ENCODE data around the gene ACAP3. TPM values are rescaled to one million over a fixed set of nuclear protein-coding genes. Genes with fewer than 3 reads are reported as not detected.

ACAP3 gene
- total and polyA plus RNA-seq, 2 experiments from 2014 or later, result 8.1 to 31.9 TPM

GRCh38 chr1:1322952-1323351 lies 15.2 kb upstream of the ACAP3 start:
- no peaks in the 10 kb centered on the region; the same call in 2 of the 3 replicates for H3K9me3 Mint-ChIP-seq
- Histone ChIP-seq H3K27ac (ENCODE audit: low read depth) (no peak overlapping the region), H3F3A (replicated peaks; ENCODE audit: low read depth) (peaks cover 6% of the 10 kb centered on the region; the same call in 1 of the 2 replicates), H3K79me2 (replicated peaks; ENCODE audit: insufficient read depth) (peaks cover 60% of the 10 kb centered on the region), H3K27me3 (ENCODE audit: insufficient read depth) (no peaks in the 10 kb centered on the region), H3K9me2 (ENCODE audit: insufficient read depth) (no peaks in the 10 kb centered on the region), H2AFZ (no peak overlapping the region), H3K4me3 (no peak overlapping the region), H3K4me2 (no peak overlapping the region), H3K4me1 (ENCODE audit: insufficient read depth) (peaks cover 2% of the 10 kb centered on the region; the same call in 1 of the 2 replicates), H4K20me1 (replicated peaks; ENCODE audit: insufficient read depth) (peaks cover 14% of the 10 kb centered on the region), H3K36me3 (ENCODE audit: insufficient read depth) (no peaks in the 10 kb centered on the region)
- peaks cover 11% of the 10 kb centered on the region for H3K4me1 Mint-ChIP-seq
- peak overlapping the region; percentile 85 for H3K4me3 Mint-ChIP-seq
- TF ChIP-seq JUNB (IDR thresholded peaks at IDR 0.05; ENCODE audit: unreplicated experiment) (no peak), STAT1 (IDR thresholded peaks at IDR 0.05; ENCODE audit: unreplicated experiment) (no peak), ETS1 (IDR thresholded peaks at IDR 0.05) (no peak), NANOG (IDR thresholded peaks at IDR 0.05; ENCODE audit: borderline replicate concordance) (no peak), EZH2phosphoT487 (IDR thresholded peaks at IDR 0.05; ENCODE audit: unreplicated experiment) (no peak), ZNF331 (CRISPR knock-in tag; IDR thresholded peaks at IDR 0.05; ENCODE audit: low read depth) (no peak)
- no peak overlapping the region for H3K27ac Mint-ChIP-seq
- peaks cover 24% of the 10 kb centered on the region for H3K27me3 Mint-ChIP-seq (ENCODE audit: insufficient read depth, low read depth, poor library complexity)
- peaks cover 30% of the 10 kb centered on the region for H3K36me3 Mint-ChIP-seq (ENCODE audit: low read depth)
- DNase-seq (ENCODE audit: low spot score) (no peak), ATAC-seq (no peak)

- H3K79me2 ChIP-seq (replicated peaks; ENCODE audit: insufficient read depth), result peaks cover 65% of the 10 kb centered on the region
- H3K4me2 ChIP-seq, result no peak overlapping the region
- Mint-ChIP-seq H3K4me1 (peaks cover 13% of the 10 kb centered on the region), H3K4me3 (peak overlapping the region; percentile 73), H3K27me3 (ENCODE audit: insufficient read depth, low read depth, poor library complexity) (peaks cover 27% of the 10 kb centered on the region), H3K9me3 (no peaks in the 10 kb centered on the region; the same call in 2 of the 3 replicates), H3K36me3 (ENCODE audit: low read depth) (peaks cover 34% of the 10 kb centered on the region), H3K27ac (no peak overlapping the region)
- H3K4me3 ChIP-seq, result no peak overlapping the region
- H2AFZ ChIP-seq, result no peak overlapping the region
- H3K27me3 ChIP-seq (ENCODE audit: insufficient read depth), result no peaks in the 10 kb centered on the region
- DNase-seq (ENCODE audit: low spot score) (no peak), ATAC-seq (no peak)
- peaks cover 6% of the 10 kb centered on the region; the same call in 1 of the 2 replicates for H3F3A ChIP-seq (replicated peaks; ENCODE audit: low read depth)
- H3K36me3 ChIP-seq (ENCODE audit: insufficient read depth), result no peaks in the 10 kb centered on the region
- H4K20me1 ChIP-seq (replicated peaks; ENCODE audit: insufficient read depth), result peaks cover 15% of the 10 kb centered on the region
- no peaks in the 10 kb centered on the region for H3K9me2 ChIP-seq (ENCODE audit: insufficient read depth)
- H3K4me1 ChIP-seq (ENCODE audit: insufficient read depth), result peaks cover 3% of the 10 kb centered on the region; the same call in 1 of the 2 replicates
- H3K27ac ChIP-seq (ENCODE audit: low read depth), result no peak overlapping the region
- TF ChIP-seq ZNF462 (CRISPR knock-in tag; IDR thresholded peaks at IDR 0.05) (no peak), ZNF331 (CRISPR knock-in tag; IDR thresholded peaks at IDR 0.05; ENCODE audit: low read depth) (no peak), REST (IDR thresholded peaks at IDR 0.05; ENCODE audit: unreplicated experiment) (no peak), CTCF (conservative IDR thresholded peaks at IDR 0.05; ENCODE audit: low read depth in 2 of 2) (no peak)
Observed at GRCh38 chr1:1322418-1322817, 14.7 kb upstream of the ACAP3 start.

Measured in GM23338 (cell line).